GM12891 (cell line): Measurements from ENCODE around the gene GRIK4.

Experiments used
- DNase-seq: peaks from one replicate; pipeline ENCODE4 v3.0.0; 2011; ENCODE audit warnings: low spot score; ENCODE audit not compliant: insufficient read length
- FAIRE-seq: peaks from 2 replicates; lab custom pipeline; 2011; peaks lifted over from hg19 to GRCh38; lab: Jason Lieb, UNC
- PAX5 ChIP-seq: IDR thresholded peaks from 2 replicates; pipeline ENCODE4 v1.6.1; 2011; ENCODE audit warnings: low read length, moderate library complexity, mild to moderate bottlenecking; ENCODE audit not compliant: insufficient read depth, severe bottlenecking
- POLR2A ChIP-seq: IDR thresholded peaks from 2 replicates; pipeline ENCODE4 v1.6.1; 2011; ENCODE audit warnings: low read depth, low read length, control low read depth
- POLR2AphosphoS5 ChIP-seq: IDR thresholded peaks from 2 replicates; pipeline ENCODE4 v1.6.1; 2011; ENCODE audit warnings: low read depth, low read length, control low read depth
- POU2F2 ChIP-seq: IDR thresholded peaks from 2 replicates; pipeline ENCODE4 v1.6.1; 2011; ENCODE audit warnings: low read depth, mild to moderate bottlenecking, control low read depth, low read length, moderate library complexity
- SPI1 ChIP-seq: IDR thresholded peaks from 2 replicates; pipeline ENCODE4 v1.6.1; 2011; ENCODE audit warnings: low read depth, low read length, control low read depth
- TAF1 ChIP-seq: IDR thresholded peaks from 2 replicates; pipeline ENCODE4 v1.6.1; 2011; ENCODE audit warnings: low read depth, low read length, control low read depth

Gene GRIK4

DNA sequence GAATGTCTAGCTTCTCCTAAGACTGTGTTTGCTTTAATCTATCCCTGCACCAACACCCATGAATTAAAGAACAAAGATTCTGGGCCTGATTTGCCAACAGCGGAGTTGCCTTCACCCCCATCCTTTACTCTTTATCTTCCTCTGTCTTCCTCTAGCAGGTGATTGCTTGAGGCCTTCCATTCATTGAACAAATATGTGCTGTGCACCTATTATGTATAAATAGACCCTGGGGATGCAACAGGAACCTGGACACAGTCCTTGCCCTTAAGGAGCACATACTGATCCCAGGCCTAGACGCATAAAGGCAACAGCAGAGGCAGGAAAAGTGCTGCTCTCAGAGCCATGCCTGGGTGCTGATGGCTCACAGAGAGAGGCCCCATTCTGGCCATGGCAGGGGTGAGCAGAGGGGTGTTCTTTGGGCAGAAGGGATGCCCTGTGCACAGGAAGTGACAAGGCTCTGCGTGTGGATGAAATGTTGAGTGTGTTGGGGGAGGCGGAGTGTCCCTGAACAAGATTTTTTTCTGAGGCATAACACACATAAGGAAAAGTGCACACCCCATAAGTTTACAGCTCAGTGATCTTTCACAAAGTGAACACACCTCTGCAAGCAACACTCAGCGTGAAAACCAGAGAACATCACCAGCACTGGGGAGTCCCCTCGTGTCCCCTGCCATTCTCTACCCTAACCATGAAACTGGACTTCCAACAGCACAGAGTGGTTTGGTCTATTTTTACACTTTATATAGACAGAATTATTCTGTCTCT is 145.9 kb downstream of the GRIK4 start:
- FAIRE-seq = peak; percentile 84

DNA sequence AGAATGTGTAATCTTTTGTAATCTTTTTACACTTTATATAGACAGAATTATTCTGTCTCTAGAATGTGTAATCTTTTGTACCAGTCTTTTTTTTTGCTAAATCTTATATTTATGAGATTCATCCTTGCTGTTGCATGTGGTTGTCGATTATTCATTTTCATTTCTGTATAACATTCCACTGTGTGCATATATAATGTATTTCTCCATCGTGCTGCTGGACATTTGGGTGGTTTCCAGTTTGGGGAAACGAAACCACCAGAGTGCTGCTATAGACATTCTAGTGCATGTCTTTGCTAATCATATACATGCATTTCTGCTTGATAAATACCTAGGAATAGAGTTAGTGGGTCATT is 146.5 kb downstream of the GRIK4 start:
- FAIRE-seq (peak; percentile 83), DNase-seq (no peak)
- TF ChIP-seq POU2F2 (peak; percentile 33; the same call in 1 of the 2 replicates), SPI1 (peak; percentile 85), POLR2AphosphoS5 (no peak)

More for the DNA sequence above, 145.9 kb downstream of the GRIK4 start:
- TF ChIP-seq POLR2A (no peak), PAX5 (peak; percentile 2), POU2F2 (no peak)
- DNase-seq = no peak

DNA sequence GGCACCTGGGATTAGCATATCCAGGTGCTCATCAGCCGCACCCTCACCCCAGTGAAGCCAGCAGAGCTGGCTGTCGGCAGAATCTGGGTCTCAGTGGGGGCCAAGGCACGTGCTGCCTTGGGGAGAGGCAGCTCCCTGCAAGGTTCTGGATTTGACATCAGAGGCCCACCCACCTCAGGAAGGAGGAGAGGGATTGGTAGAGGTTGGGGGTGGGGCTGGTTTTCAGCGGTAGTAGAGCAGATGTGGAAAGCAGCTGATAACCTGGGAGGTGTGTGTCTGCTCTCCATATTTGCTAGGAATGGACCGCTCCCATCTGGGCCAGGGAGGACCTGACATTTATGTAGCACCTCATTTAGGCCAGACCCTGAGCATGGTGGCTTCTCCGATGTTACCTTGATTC is 147.5 kb downstream of the GRIK4 start:
- DNase-seq = no peak
- TF ChIP-seq SPI1 = no peak
- no peak for TF ChIP-seq POLR2A
- TF ChIP-seq TAF1 = no peak
- TF ChIP-seq POLR2AphosphoS5 = no peak
- TF ChIP-seq PAX5 = no peak
- no peak for TF ChIP-seq POU2F2
- FAIRE-seq = no peak

DNA sequence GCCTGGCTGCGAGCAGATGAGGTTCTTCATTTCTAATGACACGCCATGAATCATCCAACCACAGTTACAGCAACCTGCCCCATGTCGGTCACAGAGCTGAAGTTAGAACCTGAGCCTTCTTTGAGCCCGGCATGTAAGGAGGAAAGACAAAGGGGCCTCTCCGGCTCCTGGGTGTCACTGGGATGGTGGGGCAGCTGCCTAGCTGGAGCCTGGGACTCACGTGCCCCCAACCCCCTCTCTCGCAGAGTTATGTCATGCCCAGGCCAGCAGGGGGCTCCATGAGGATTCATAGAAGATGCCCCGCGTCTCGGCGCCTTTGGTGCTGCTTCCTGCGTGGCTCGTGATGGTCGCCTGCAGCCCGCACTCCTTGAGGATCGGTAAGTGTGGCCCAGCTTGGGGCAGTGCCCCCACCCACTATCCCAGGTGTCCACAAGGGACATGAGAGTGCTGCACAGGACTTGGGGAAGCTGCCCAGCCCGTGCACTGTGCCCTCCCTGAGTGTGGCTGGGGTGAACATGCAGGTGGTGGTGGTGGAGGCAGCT is 148.5 kb downstream of the GRIK4 start:
- no peak for TF ChIP-seq SPI1
- no peak for TF ChIP-seq TAF1
- TF ChIP-seq POLR2A = no peak
- FAIRE-seq (peak; percentile 43), DNase-seq (peak; percentile 49)

DNA sequence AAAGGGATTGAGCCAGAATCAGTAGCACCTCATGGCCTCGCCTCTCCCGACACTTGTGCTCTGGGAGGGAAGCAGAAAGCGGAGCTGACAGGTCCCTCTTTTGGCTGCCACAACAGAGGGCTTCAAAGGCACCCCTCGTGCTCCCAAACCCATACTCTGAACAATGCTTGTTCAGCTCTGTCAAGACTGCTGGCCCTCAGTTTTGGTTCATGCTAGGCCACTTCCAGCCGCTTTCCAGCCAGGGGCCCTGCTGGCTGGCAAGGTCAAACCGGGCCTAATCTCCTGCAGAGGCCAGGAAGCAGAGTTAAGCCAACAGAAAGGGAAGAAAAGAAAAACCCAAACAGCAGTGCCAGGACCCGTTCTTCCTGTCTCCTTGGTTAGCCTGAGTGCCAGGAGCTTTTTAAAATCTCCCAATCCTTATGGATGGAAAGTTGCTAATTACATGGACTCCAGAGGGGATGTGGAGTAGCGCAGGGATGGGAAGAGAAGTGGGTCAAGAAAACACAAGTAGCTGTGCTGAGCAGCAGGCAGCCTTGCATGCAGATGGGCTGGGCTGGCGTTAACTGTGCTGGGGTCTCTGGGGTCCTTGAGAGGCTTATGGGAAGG is 150.6 kb downstream of the GRIK4 start:
- TF ChIP-seq POLR2AphosphoS5 (no peak), SPI1 (no peak), PAX5 (no peak), POLR2A (no peak), TAF1 (no peak)
- no peak for FAIRE-seq
- no peak for DNase-seq

DNA sequence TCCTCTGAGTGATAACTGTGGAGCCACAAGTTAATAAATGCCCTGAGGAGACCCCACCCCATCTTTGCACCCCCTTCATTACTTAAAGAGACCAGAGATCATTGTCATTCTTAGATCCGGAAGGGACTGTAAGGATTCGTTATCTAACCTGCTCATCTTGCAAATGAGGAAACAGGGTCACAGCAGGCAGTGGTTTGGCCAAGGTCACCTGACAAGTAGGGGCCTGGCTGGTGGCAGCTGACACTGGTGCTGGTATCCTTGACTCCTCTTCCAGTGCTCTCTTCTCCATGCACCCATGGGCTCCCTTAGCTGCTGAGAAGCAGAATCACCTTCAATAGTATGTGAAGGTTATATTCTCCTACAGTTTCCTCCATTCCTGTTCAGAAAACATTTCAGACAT is 151.6 kb downstream of the GRIK4 start:
- DNase-seq (no peak), FAIRE-seq (no peak)
- TF ChIP-seq SPI1 (no peak), POLR2AphosphoS5 (no peak), POU2F2 (no peak), PAX5 (no peak), TAF1 (no peak), POLR2A (no peak)

DNA sequence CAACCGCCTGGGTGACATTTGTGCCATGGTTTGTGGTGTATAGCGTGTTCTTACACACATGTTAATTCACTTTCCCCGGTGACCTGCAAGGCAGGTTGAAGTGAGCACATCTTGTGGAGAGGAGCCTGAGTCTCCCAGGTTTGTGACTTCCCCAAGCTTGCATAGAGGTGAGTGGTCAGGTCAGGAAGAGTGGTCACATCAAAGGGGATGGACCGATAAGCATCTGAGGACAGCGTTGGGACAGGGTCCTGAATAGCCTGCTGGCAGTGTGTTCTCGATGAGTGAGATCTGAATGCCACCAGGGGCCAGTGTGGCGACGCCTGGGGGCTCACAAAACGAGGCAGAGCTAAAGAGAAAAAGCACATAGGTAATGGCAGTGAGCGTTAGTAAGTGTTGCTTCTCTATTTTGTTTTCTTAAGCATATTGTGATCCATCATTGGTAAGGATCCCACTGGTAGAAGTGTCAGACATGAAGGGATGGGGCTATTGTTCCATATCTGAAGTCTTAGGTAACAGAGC is 154.6 kb downstream of the GRIK4 start:
- FAIRE-seq = peak; percentile 52
- TF ChIP-seq SPI1 (no peak), TAF1 (no peak)
- no peak for DNase-seq

DNA sequence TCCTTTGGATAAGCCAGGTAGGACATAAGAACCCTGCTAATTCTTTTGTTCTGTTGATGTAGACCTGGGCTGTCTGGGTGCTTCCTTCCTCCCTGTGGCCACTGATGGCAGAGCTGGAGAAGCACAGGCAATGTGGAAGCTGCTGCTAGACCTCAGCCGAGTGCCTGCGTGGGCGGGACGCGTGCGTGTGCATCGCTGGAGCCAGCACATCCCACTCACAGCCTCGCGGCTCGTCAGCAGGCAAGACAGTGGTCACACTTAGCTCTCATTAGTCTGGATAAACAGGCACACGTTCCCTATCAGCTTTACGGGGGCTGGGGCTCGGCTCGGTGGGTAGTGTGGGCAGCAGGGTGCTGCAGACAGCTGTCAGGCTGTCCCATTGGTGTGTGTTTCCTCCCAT is 155.7 kb downstream of the GRIK4 start:
- TF ChIP-seq SPI1 (no peak), POU2F2 (no peak), POLR2A (no peak), TAF1 (no peak), PAX5 (no peak), POLR2AphosphoS5 (no peak)
- FAIRE-seq (peak; percentile 66), DNase-seq (no peak)

DNA sequence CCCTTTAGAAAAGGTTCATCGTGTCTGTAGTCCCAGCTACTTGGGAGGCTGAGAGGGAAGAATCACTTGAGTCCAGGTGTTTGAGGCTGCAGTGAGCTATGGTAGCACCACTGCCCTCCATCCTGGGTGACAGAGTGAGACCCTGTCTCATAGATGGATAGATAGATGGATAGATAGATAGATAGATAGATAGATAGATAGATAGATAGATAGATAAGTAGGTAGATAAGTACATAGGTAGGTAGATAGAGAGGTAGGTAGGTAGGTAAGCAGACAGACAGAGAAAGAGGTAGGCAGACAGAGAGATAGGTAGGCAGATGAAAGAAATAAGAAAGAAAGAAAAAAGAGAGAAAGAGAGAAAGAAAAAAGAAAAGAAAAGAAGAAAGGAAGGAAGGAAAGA is 156.4 kb downstream of the GRIK4 start:
- TF ChIP-seq SPI1 (no peak), POU2F2 (no peak), POLR2A (no peak), PAX5 (no peak), POLR2AphosphoS5 (no peak), TAF1 (no peak)
- DNase-seq (no peak), FAIRE-seq (no peak)

DNA sequence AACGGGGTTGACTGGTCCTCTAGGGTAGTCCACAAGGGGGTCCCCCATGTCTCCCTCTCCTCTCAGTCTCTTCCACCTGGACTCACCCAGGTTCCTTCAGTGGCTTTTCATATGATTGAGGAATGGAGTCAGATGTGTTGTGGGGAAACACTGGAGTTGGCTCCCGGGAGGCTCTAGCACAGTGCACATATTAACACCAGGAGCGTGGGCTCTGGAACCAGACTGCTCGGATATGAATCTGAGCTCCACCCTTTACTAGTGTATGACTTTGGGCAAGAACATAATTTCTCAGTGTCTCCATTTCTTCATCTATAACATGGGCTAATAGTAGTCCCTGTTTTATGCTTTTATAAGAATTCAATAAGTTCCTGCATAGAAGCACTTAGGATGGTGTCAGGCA is 157.0 kb downstream of the GRIK4 start:
- FAIRE-seq (no peak), DNase-seq (no peak)
- TF ChIP-seq SPI1 (no peak), POU2F2 (no peak), PAX5 (no peak), POLR2AphosphoS5 (no peak)

DNA sequence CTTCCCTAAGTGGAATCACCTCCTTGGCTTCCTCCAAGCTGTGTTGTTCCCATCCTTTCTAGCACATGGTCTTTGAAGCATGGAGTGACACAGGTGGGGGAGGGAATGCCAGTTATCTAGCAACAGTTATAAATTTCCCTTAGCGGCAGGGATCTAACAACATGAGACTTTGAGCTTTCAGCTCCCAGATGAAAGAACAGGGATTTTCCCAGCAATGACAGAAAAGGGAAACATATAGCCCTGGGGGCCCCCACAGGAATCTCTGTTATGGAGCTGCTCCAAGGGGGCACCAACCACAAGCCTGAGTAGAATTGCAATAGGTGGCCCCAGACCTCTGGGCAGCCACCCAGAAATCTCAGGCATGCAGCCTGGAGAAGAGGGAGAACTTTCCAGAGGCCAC is 163.0 kb downstream of the GRIK4 start:
- DNase-seq (no peak), FAIRE-seq (no peak)
- TF ChIP-seq POLR2A = no peak
- no peak for TF ChIP-seq SPI1
- no peak for TF ChIP-seq TAF1
- no peak for TF ChIP-seq POU2F2
- no peak for TF ChIP-seq POLR2AphosphoS5
- TF ChIP-seq PAX5 = no peak
